Psoas muscle (tissue), 8 donors: Measurements from ENCODE around the gene S100Z. TPM values are rescaled to one million over a fixed set of nuclear protein-coding genes. Genes with fewer than 3 reads are reported as not detected.
"Not testable (repeated sequence)": the region's sequence is repeated elsewhere in the genome, so short reads cannot be mapped to it uniquely, and the experiment has no call there.

Experiments used
- ATAC-seq, 4 donors: fragments of 200-7000 bp; cut with Tn5 transposase; one replicate each; pipeline ENCODE4 v1.9.1; 2020; ENCODE audit warnings: moderate library complexity in 3 of 4, mild to moderate bottlenecking in 2 of 4
- DNase-seq, 2 donors: peaks; one replicate each; pipeline ENCODE4 v3.0.0-alpha.2; 2020
- H3K27ac ChIP-seq: fragments of 200-600 bp; one replicate; pipeline ENCODE4 v1.8.0; 2022
- H3K27me3 ChIP-seq, 3 donors: fragments of 200-600 bp in 1 of 3; one replicate each; pipeline versions ENCODE4 v1.6.1 to v1.8.0; 2013 to 2022; ENCODE audit warnings: low read length in 2 of 3, mild to moderate bottlenecking in 2 of 3, moderate library complexity in 1 of 3; ENCODE audit not compliant: insufficient read depth in 3 of 3
- H3K36me3 ChIP-seq, 2 donors: fragments of 200-600 bp in 1 of 2; one replicate each; pipeline versions ENCODE4 v1.6.1 to v1.8.0; 2013 to 2022; ENCODE audit warnings: low read depth in 1 of 2, mild to moderate bottlenecking in 1 of 2, moderate library complexity in 1 of 2; ENCODE audit not compliant: insufficient read depth in 1 of 2
- H3K4me1 ChIP-seq: fragments of 200-600 bp; one replicate; pipeline ENCODE4 v1.8.0; 2022
- H3K4me3 ChIP-seq: fragments of 200-600 bp; one replicate; pipeline ENCODE4 v1.8.0; 2022; ENCODE audit warnings: mild to moderate bottlenecking
- H3K9me3 ChIP-seq: fragments of 200-600 bp; one replicate; pipeline ENCODE4 v1.8.0; 2022
- CTCF ChIP-seq: fragments of 200-600 bp; IDR thresholded peaks from one replicate; pipeline ENCODE4 v1.8.0; 2022; ENCODE audit warnings: antibody characterized with exemption
- WGBS, 3 donors: extraction: QIAGEN DNeasy Blood & Tissue Kit; methylation state at CpG; one replicate each; pipeline versions ENCODE4 v1.1.6 to v1.1.7; 2013; 5-methylcytosine and 5-hydroxymethylcytosine counted together
- intact Hi-C, 2 donors: fragments of 100-400 bp; cut with DNase I; formaldehyde crosslinking; loops; one replicate each; pipeline versions ENCODE4 v1.11.0 to v1.14.2; 2022
- polyA plus RNA-seq, 3 donors: library from polyadenylated mRNA; stranded (reverse); fragments of 200-250 nt; gene quantifications; one replicate each; pipeline ENCODE4 v1.2.3, GENCODE V29; 2013
- total RNA-seq, 4 donors: library from RNA; stranded (reverse); fragmentation: NEBNext Ultra II Directional in 2 of 4; extraction: Animal tissue kit (Norgen Biotek cat#: 25700) in 2 of 4; gene quantifications; one replicate each; pipeline versions ENCODE4 v1.2.1 to v1.2.4, GENCODE V29; 2021 to 2023
- donor health status: healthy with polysubstance abuse.
- donor health status: DM: no; HTN: no; CAD: no; lungs with moderate emphysema.
- donor health status: Bipolar disorder and iron deficiency.
- donor health status: healthy.
- donor health status: DM: yes; HTN: yes; CAD: no.
- donor health status: DM: no; HTN: no; CAD: no.
- donor health status: DM: no; HTN: no; CAD: no.
- donor health status: DM: yes; HTN: yes; CAD: no.

S100Z gene
- total and polyA plus RNA-seq, 7 donors = 0.09 TPM; not detected in 6

- Histone ChIP-seq H3K4me1 (no peaks in the 10 kb centered on the region), H3K27me3 (peaks cover 0 to 2% (median 0%) of the 10 kb centered on the region in 3 donors), H3K4me3 (no peak overlapping the region), H3K36me3 (no peaks in the 10 kb centered on the region), H3K9me3 (no peaks in the 10 kb centered on the region), H3K27ac (no peak overlapping the region)
- no peak for TF ChIP-seq CTCF
- 79 to 90% (median 85%) methylated on average over 3 of the region's 3 CpGs for WGBS, 3 donors
- no peak for ATAC-seq
- intact Hi-C loops = no loop called here
- DNase-seq = no peak
Observed at GRCh38 chr5:76845890-76846289, 3.9 kb upstream of the S100Z start.

- H3K4me1 ChIP-seq = no peaks in the 10 kb centered on the region
Observed at GRCh38 chr5:76850543-76851145, 830 bp downstream of the S100Z start.

GRCh38 chr5:76851728-76852369 is 2.0 kb downstream of the S100Z start:
- H3K27me3 ChIP-seq = peaks cover 0 to 2% (median 0%) of the 10 kb centered on the region in 3 donors
- H3K9me3 ChIP-seq = no peaks in the 10 kb centered on the region
- no peaks in the 10 kb centered on the region for H3K36me3 ChIP-seq
- H3K27ac ChIP-seq = no peak overlapping the region
- no peak for ATAC-seq
- H3K4me3 ChIP-seq = no peak overlapping the region
- no peak for DNase-seq
- TF ChIP-seq CTCF = no peak
- intact Hi-C loops = no loop called here
- WGBS, 3 donors = 39 to 57% (median 55%) methylated on average over 7 of the region's 7 CpGs
- H3K4me1 ChIP-seq = no peaks in the 10 kb centered on the region

More at GRCh38 chr5:76850543-76851145, 830 bp downstream of the S100Z start:
- Histone ChIP-seq H3K36me3 (no peaks in the 10 kb centered on the region), H3K27ac (no peak overlapping the region), H3K4me3 (no peak overlapping the region), H3K27me3 (peaks cover 0 to 2% (median 0%) of the 10 kb centered on the region in 3 donors), H3K9me3 (no peaks in the 10 kb centered on the region)
- DNase-seq (no peak), ATAC-seq (no peak)
- no peak for TF ChIP-seq CTCF
- intact Hi-C loops = no loop called here
- WGBS, 3 donors = 82 to 85% (median 83%) methylated on average over 8 of the region's 8 CpGs

GRCh38 chr5:76852772-76853171 is 3.0 kb downstream of the S100Z start:
- DNase-seq = no peak
- TF ChIP-seq CTCF = no peak
- H3K4me1 ChIP-seq = no peaks in the 10 kb centered on the region

GRCh38 chr5:76853741-76854140 is 3.9 kb downstream of the S100Z start:
- H3K4me3 ChIP-seq, H3K36me3 ChIP-seq, H3K27me3 ChIP-seq, H3K27ac ChIP-seq, ATAC-seq, H3K9me3 ChIP-seq, DNase-seq, intact Hi-C loops, H3K4me1 ChIP-seq: not testable (repeated sequence)
- WGBS, 3 donors = 80 to 92% (median 88%) methylated on average over 3 of the region's 3 CpGs

More at GRCh38 chr5:76852772-76853171, 3.0 kb downstream of the S100Z start:
- H3K4me3 ChIP-seq = no peak overlapping the region
- peaks cover 0 to 2% (median 0%) of the 10 kb centered on the region in 3 donors for H3K27me3 ChIP-seq
- no peaks in the 10 kb centered on the region for H3K36me3 ChIP-seq
- ATAC-seq = no peak
- WGBS, 3 donors = 41 to 54% (median 51%) methylated on average over 2 of the region's 2 CpGs
- no peaks in the 10 kb centered on the region for H3K9me3 ChIP-seq
- intact Hi-C loops = no loop called here
- no peak overlapping the region for H3K27ac ChIP-seq
